ENCODE data around the gene DLG5.

The DLG5 gene

DNA sequence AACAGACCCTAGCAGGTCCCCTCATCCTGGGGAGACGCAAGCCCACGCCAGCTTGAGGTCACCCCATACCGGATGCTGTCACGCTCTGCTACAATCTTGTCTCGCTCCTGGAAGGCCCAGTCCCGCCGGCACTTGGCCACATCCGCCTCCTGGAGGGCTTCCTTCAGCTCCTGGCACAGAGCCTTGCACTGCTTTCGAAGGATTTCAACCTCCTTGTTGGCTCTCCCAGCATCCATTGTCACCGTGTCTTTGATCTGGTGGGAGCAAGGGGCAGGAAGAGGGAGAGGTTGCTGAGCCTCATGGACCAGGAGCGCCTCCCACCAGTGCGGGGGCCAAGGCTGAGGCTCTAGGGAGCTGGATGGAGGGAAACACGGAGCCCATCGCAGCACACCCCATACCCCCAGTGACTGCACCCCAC is 90.9 kb downstream of the DLG5 start:
- H3K27ac ChIP-seq (ENCODE audit: low read depth, low read length) = no peak overlapping the region
- H3K9ac ChIP-seq (ENCODE audit: low read length) = no peak overlapping the region
- TF ChIP-seq, protein P1, sequence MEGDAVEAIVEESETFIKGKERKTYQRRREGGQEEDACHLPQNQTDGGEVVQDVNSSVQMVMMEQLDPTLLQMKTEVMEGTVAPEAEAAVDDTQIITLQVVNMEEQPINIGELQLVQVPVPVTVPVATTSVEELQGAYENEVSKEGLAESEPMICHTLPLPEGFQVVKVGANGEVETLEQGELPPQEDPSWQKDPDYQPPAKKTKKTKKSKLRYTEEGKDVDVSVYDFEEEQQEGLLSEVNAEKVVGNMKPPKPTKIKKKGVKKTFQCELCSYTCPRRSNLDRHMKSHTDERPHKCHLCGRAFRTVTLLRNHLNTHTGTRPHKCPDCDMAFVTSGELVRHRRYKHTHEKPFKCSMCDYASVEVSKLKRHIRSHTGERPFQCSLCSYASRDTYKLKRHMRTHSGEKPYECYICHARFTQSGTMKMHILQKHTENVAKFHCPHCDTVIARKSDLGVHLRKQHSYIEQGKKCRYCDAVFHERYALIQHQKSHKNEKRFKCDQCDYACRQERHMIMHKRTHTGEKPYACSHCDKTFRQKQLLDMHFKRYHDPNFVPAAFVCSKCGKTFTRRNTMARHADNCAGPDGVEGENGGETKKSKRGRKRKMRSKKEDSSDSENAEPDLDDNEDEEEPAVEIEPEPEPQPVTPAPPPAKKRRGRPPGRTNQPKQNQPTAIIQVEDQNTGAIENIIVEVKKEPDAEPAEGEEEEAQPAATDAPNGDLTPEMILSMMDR (IDR thresholded peaks at IDR 0.05; ENCODE audit: insufficient read depth, low read length, poor library complexity, severe bottlenecking) = no peak
- no peak for TF ChIP-seq EZH2phosphoT487 (conservative IDR thresholded peaks at IDR 0.05; ENCODE audit: low read length)
- H3K9me2 ChIP-seq (replicated peaks; ENCODE audit: insufficient read depth, low read length) = no peaks in the 10 kb centered on the region
- no peaks in the 10 kb centered on the region for H3K36me3 ChIP-seq (ENCODE audit: low read length)
- H4K20me1 ChIP-seq (ENCODE audit: low read depth, low read length) = no peaks in the 10 kb centered on the region
- H3K4me2 ChIP-seq (ENCODE audit: low read depth, low read length, poor library complexity, severe bottlenecking) = peak overlapping the region; percentile 68
- H3K27me3 ChIP-seq (ENCODE audit: low read length) = no peaks in the 10 kb centered on the region
- H3F3A ChIP-seq (ENCODE audit: insufficient read depth) = no peaks in the 10 kb centered on the region
- H2AFZ ChIP-seq (ENCODE audit: low read depth, low read length, severe bottlenecking) = no peak overlapping the region
- H3K79me2 ChIP-seq (ENCODE audit: insufficient read depth, low read length) = no peaks in the 10 kb centered on the region
- no peak overlapping the region for H3K4me3 ChIP-seq (ENCODE audit: insufficient read depth, low read length, poor library complexity, severe bottlenecking)
- no peaks in the 10 kb centered on the region for H3K9me3 ChIP-seq (ENCODE audit: insufficient read depth, low read length)

DNA sequence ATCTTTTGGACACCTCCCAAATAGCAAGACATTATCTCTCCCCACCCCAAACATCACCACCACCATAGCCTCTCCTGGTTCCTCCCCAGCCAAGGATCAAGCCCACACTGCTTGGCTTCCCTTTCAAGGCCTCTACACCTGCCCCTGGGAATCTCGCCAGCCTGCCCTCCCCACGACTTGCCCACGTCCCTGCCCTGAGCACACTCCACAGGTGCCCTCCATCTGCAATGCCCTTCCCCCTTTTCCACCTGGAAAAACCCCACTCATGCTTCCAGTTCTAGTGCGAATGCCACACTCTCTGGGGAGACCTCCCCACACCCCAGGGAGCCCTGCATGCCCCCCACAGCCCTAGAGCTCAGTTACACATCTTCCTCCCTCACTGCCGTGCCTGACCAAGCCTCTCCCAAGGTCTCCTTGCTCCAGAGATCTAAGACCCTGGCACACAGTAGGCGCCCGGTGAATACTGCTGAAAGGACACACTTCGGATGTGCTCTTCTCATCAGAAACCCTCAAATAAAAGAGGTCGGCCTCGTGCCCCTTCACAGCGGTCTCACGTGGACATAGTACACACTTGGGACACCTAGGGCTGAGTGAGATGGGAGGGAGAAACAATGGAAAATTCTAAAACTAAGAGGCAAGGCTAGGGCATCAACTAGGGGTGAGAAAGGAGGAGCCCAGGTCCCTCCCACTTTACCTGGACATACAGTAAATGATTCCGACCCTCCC is 91.4 kb downstream of the DLG5 start:
- H3K9me3 ChIP-seq (ENCODE audit: insufficient read depth, low read length) = no peaks in the 10 kb centered on the region
- H4K20me1 ChIP-seq (ENCODE audit: low read depth, low read length) = no peaks in the 10 kb centered on the region
- H2AFZ ChIP-seq (ENCODE audit: low read depth, low read length, severe bottlenecking) = no peak overlapping the region
- no peak overlapping the region for H3K4me3 ChIP-seq (ENCODE audit: insufficient read depth, low read length, poor library complexity, severe bottlenecking)
- no peak overlapping the region for H3K4me2 ChIP-seq (ENCODE audit: low read depth, low read length, poor library complexity, severe bottlenecking)
- no peaks in the 10 kb centered on the region for H3K27me3 ChIP-seq (ENCODE audit: low read length)
- H3K36me3 ChIP-seq (ENCODE audit: low read length) = no peaks in the 10 kb centered on the region
- no peaks in the 10 kb centered on the region for H3K9me2 ChIP-seq (replicated peaks; ENCODE audit: insufficient read depth, low read length)
- H3K9ac ChIP-seq (ENCODE audit: low read length) = no peak overlapping the region
- H3K27ac ChIP-seq (ENCODE audit: low read depth, low read length) = no peak overlapping the region
- TF ChIP-seq EZH2phosphoT487 (conservative IDR thresholded peaks at IDR 0.05; ENCODE audit: low read length) = no peak
- TF ChIP-seq, protein P1 (IDR thresholded peaks at IDR 0.05; ENCODE audit: insufficient read depth, low read length, poor library complexity, severe bottlenecking) = no peak
- no peaks in the 10 kb centered on the region for H3F3A ChIP-seq (ENCODE audit: insufficient read depth)
- H3K79me2 ChIP-seq (ENCODE audit: insufficient read depth, low read length) = no peaks in the 10 kb centered on the region

DNA sequence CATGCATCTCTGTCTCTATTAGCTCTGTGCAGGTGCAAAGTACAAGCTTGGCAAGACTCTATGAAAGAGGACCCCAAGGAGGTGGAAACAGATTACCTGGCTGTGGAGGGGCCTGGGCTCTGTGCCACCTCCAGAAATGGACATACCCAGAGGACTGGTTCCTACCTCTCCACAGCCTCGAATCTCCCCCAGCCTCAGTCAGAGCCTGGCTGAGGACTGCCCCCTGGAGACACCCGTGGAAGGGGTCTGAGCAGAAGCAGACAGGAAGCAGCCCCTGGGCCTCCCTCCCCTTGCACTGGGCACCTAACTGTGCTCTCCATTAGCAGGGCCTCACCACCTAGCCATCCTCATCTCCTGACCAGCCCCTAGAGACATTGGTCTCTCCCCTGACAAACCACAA is 92.0 kb downstream of the DLG5 start:
- H3K9me3 ChIP-seq (ENCODE audit: insufficient read depth, low read length) = no peaks in the 10 kb centered on the region

More for the DNA sequence above, 92.0 kb downstream of the DLG5 start:
- no peak overlapping the region for H3K4me3 ChIP-seq (ENCODE audit: insufficient read depth, low read length, poor library complexity, severe bottlenecking)
- H3K9ac ChIP-seq (ENCODE audit: low read length) = no peak overlapping the region
- no peak overlapping the region for H3K4me2 ChIP-seq (ENCODE audit: low read depth, low read length, poor library complexity, severe bottlenecking)
- H3K27ac ChIP-seq (ENCODE audit: low read depth, low read length) = no peak overlapping the region
- no peaks in the 10 kb centered on the region for H4K20me1 ChIP-seq (ENCODE audit: low read depth, low read length)
- no peaks in the 10 kb centered on the region for H3K27me3 ChIP-seq (ENCODE audit: low read length)
- H3K79me2 ChIP-seq (ENCODE audit: insufficient read depth, low read length) = no peaks in the 10 kb centered on the region
- no peak overlapping the region for H2AFZ ChIP-seq (ENCODE audit: low read depth, low read length, severe bottlenecking)
- H3K36me3 ChIP-seq (ENCODE audit: low read length) = no peaks in the 10 kb centered on the region
- no peaks in the 10 kb centered on the region for H3F3A ChIP-seq (ENCODE audit: insufficient read depth)
- H3K9me2 ChIP-seq (replicated peaks; ENCODE audit: insufficient read depth, low read length) = no peaks in the 10 kb centered on the region
- TF ChIP-seq, protein P1 (IDR thresholded peaks at IDR 0.05; ENCODE audit: insufficient read depth, low read length, poor library complexity, severe bottlenecking) = no peak
- no peak for TF ChIP-seq EZH2phosphoT487 (conservative IDR thresholded peaks at IDR 0.05; ENCODE audit: low read length)

All from SU-DHL-6 (cell line).